K562 (cell line): Measurements from ENCODE around the gene SGMS1. TPM values are rescaled to one million over a fixed set of nuclear protein-coding genes. Genes with fewer than 3 reads are reported as not detected.

Experiments used
- FOXA3 ChIP-seq, 2 experiments: fragments of 450-650 bp in 1 of 2; sonication (generic) in 1 of 2; formaldehyde crosslinking; IDR thresholded peaks in 1 of 2; conservative IDR thresholded peaks in 1 of 2; 2 replicates each; pipeline versions ENCODE4 v1.4.0 to v1.8.0; 2020 to 2022; ENCODE audit warnings: mild to moderate bottlenecking in 2 of 2, missing genetic modification reagents in 1 of 2
- HNRNPH1 ChIP-seq: fragments of 200-400 bp; formaldehyde crosslinking; optimal IDR thresholded peaks from 2 replicates; pipeline ENCODE3; 2017; ENCODE audit warnings: low read depth, mild to moderate bottlenecking, low read length, moderate library complexity
- MTF1 ChIP-seq: fragments of 250-450 bp; sonication (Bioruptor Pico); IDR thresholded peaks from 2 replicates; pipeline ENCODE4 v1.9.0; 2021; ENCODE audit warnings: moderate library complexity, mild to moderate bottlenecking, inconsistent platforms, borderline replicate concordance
- SMARCC2 ChIP-seq: fragments of 450-650 bp; IDR thresholded peaks from 2 replicates; pipeline ENCODE4 v1.6.1; 2017; ENCODE audit warnings: antibody characterized with exemption, moderate library complexity, mild to moderate bottlenecking, low read depth
- SREBF2 ChIP-seq: sonication (generic); formaldehyde crosslinking; IDR thresholded peaks from 2 replicates; pipeline ENCODE4 v1.4.0; 2020; ENCODE audit warnings: mild to moderate bottlenecking, missing genetic modification reagents
- ZNF699 ChIP-seq: fragments of 250-450 bp; sonication (Bioruptor Pico); IDR thresholded peaks from 2 replicates; pipeline ENCODE4 v1.8.0; 2021; ENCODE audit warnings: mild to moderate bottlenecking, moderate library complexity; ENCODE audit not compliant: insufficient replicate concordance
- polyA plus RNA-seq, 8 experiments: library from polyadenylated mRNA; depleted of rRNA in 4 of 8; stranded (reverse) in 5 of 8; unstranded in 3 of 8; fragments of >200 nt; fragmentation: Nextera tagmentation in 2 of 8; fragmentation: Illumina TruSeq in 1 of 8; extraction: Ambion mirVana in 2 of 8; extraction: Trizol in 1 of 8; gene quantifications; 2 replicates each; pipeline versions ENCODE4 v1.2.1 to v1.2.3, GENCODE V29; 2011 to 2014; ENCODE audit warnings: inconsistent platforms in 1 of 8, missing spikeins in 1 of 8
- total RNA-seq, 7 experiments: library from RNA; depleted of rRNA in 6 of 7; stranded (reverse); fragments of >200 nt in 6 of 7; fragmentation: Illumina TruSeq in 2 of 7; extraction: Trizol in 2 of 7; gene quantifications; 2 replicates each; pipeline versions ENCODE4 v1.2.1 to v1.2.3, GENCODE V29; 2011 to 2021; ENCODE audit warnings: low replicate concordance in 1 of 7
- TF ChIP-seq, protein P1 (sequence below): sonication (generic); formaldehyde crosslinking; IDR thresholded peaks from 2 replicates; pipeline ENCODE4 v1.8.0; 2022; ENCODE audit warnings: mild to moderate bottlenecking, missing genetic modification reagents
- TF ChIP-seq, protein P2 (sequence below): sonication (generic); formaldehyde crosslinking; IDR thresholded peaks from 2 replicates; pipeline ENCODE4 v1.8.1; 2023; ENCODE audit warnings: mild to moderate bottlenecking, missing genetic modification reagents, moderate library complexity
- TF ChIP-seq, protein P3 (sequence below): fragments of 450-650 bp; formaldehyde crosslinking; IDR thresholded peaks from 2 replicates; pipeline ENCODE4 v1.4.0; 2020; ENCODE audit warnings: mild to moderate bottlenecking, moderate library complexity
- TF ChIP-seq, protein P4 (sequence below): fragments of 250-450 bp; sonication (Bioruptor Pico); IDR thresholded peaks from 2 replicates; pipeline ENCODE4 v1.8.0; 2021; ENCODE audit warnings: mild to moderate bottlenecking, moderate library complexity
- TF ChIP-seq, protein P5 (sequence below), 2 experiments: fragments of 450-650 bp in 1 of 2; sonication (generic) in 1 of 2; formaldehyde crosslinking in 1 of 2; IDR thresholded peaks; 2 replicates each; pipeline versions ENCODE4 v1.7.1 to v1.9.0; 2016 to 2022; ENCODE audit warnings: inconsistent platforms in 1 of 2, mild to moderate bottlenecking in 1 of 2, missing genetic modification reagents in 1 of 2

SGMS1 gene
- total and polyA plus RNA-seq, 9 of the 15 experiments (the other 6 are each of a cell fraction or from before 2014, with no cell fraction given) = 22.6 to 232 (median 82.2) TPM

DNA sequence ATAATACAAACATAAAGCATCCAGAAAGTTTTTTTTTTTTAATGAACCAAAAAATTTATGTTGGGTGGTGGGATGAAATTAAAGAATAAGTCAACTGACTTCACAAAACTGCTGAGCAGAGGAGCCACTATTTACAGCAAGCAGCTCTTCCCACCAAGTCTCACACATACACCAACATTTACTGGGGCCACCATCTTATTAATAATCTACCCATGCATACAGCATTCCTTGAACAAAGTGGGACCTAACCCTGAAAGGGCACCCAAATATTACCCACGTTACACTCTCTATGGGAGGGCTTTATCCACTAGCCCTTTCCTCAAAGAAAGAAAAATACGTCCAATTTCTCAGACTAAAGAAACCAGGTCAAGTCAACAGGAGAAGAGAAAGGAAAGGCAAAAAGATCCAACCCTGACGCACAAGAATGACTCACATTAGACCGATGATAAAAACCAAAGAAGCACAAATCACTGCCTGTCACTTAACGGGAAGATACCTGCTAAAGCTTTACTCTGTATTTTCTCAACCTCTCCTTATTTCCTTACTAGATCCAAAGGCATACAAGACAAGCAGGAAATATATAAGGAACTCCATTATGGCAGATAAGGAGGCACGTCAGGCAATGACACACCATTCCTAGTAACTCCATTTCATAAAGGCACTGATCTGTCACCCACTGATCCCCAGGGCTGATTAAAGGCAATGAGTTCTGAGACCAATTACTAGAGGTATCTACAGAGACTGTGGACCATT is 230.6 kb downstream of the SGMS1 start (continued):
- TF ChIP-seq, protein P1, sequence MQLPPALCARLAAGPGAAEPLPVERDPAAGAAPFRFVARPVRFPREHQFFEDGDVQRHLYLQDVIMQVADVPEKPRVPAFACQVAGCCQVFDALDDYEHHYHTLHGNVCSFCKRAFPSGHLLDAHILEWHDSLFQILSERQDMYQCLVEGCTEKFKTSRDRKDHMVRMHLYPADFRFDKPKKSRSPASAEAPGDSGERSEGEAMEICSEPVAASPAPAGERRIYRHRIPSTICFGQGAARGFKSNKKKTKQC (CRISPR knock-in tag) = no peak
- TF ChIP-seq MTF1 (no peak), ZNF699 (no peak), FOXA3 (CRISPR knock-in tag; conservative IDR thresholded peaks at IDR 0.05 in 1 of 2, IDR thresholded peaks at IDR 0.05 in 1 of 2) (peak in 1 of 2 experiments; percentile 8; a peak in 1 of 4 replicates), SREBF2 (CRISPR knock-in tag) (no peak), HNRNPH1 (no peak), SMARCC2 (no peak; the same call in 1 of the 2 replicates)
- TF ChIP-seq, protein P2, sequence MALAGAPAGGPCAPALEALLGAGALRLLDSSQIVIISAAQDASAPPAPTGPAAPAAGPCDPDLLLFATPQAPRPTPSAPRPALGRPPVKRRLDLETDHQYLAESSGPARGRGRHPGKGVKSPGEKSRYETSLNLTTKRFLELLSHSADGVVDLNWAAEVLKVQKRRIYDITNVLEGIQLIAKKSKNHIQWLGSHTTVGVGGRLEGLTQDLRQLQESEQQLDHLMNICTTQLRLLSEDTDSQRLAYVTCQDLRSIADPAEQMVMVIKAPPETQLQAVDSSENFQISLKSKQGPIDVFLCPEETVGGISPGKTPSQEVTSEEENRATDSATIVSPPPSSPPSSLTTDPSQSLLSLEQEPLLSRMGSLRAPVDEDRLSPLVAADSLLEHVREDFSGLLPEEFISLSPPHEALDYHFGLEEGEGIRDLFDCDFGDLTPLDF (CRISPR knock-in tag) = no peak
- TF ChIP-seq, protein P3, sequence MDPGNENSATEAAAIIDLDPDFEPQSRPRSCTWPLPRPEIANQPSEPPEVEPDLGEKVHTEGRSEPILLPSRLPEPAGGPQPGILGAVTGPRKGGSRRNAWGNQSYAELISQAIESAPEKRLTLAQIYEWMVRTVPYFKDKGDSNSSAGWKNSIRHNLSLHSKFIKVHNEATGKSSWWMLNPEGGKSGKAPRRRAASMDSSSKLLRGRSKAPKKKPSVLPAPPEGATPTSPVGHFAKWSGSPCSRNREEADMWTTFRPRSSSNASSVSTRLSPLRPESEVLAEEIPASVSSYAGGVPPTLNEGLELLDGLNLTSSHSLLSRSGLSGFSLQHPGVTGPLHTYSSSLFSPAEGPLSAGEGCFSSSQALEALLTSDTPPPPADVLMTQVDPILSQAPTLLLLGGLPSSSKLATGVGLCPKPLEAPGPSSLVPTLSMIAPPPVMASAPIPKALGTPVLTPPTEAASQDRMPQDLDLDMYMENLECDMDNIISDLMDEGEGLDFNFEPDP (CRISPR knock-in tag) = no peak
- TF ChIP-seq, protein P4, sequence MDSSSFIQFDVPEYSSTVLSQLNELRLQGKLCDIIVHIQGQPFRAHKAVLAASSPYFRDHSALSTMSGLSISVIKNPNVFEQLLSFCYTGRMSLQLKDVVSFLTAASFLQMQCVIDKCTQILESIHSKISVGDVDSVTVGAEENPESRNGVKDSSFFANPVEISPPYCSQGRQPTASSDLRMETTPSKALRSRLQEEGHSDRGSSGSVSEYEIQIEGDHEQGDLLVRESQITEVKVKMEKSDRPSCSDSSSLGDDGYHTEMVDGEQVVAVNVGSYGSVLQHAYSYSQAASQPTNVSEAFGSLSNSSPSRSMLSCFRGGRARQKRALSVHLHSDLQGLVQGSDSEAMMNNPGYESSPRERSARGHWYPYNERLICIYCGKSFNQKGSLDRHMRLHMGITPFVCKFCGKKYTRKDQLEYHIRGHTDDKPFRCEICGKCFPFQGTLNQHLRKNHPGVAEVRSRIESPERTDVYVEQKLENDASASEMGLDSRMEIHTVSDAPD = no peak
- TF ChIP-seq, protein P5, sequence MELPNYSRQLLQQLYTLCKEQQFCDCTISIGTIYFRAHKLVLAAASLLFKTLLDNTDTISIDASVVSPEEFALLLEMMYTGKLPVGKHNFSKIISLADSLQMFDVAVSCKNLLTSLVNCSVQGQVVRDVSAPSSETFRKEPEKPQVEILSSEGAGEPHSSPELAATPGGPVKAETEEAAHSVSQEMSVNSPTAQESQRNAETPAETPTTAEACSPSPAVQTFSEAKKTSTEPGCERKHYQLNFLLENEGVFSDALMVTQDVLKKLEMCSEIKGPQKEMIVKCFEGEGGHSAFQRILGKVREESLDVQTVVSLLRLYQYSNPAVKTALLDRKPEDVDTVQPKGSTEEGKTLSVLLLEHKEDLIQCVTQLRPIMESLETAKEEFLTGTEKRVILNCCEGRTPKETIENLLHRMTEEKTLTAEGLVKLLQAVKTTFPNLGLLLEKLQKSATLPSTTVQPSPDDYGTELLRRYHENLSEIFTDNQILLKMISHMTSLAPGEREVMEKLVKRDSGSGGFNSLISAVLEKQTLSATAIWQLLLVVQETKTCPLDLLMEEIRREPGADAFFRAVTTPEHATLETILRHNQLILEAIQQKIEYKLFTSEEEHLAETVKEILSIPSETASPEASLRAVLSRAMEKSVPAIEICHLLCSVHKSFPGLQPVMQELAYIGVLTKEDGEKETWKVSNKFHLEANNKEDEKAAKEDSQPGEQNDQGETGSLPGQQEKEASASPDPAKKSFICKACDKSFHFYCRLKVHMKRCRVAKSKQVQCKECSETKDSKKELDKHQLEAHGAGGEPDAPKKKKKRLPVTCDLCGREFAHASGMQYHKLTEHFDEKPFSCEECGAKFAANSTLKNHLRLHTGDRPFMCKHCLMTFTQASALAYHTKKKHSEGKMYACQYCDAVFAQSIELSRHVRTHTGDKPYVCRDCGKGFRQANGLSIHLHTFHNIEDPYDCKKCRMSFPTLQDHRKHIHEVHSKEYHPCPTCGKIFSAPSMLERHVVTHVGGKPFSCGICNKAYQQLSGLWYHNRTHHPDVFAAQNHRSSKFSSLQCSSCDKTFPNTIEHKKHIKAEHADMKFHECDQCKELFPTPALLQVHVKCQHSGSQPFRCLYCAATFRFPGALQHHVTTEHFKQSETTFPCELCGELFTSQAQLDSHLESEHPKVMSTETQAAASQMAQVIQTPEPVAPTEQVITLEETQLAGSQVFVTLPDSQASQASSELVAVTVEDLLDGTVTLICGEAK (IDR thresholded peaks at IDR 0.05) = no peak
- TF ChIP-seq, protein P5 (CRISPR knock-in tag; IDR thresholded peaks at IDR 0.05) = no peak
